Islet precursor cell (in vitro differentiated cells): ENCODE measurements around the gene GPR35.
A peak's percentile ranks its signal among the peaks of the same experiment; 100 is the strongest.
"Not testable (repeated sequence)": the region's sequence is repeated elsewhere in the genome, so short reads cannot be mapped to it uniquely, and the experiment has no call there.

ENCODE experiments used
- DNase-seq: peaks from one replicate; pipeline ENCODE4 v3.0.0-alpha.2; 2018

Gene GPR35

GRCh38 chr2:240663546-240664190 lies 38.4 kb downstream of the GPR35 start:
- DNase-seq, result no peak

- no peak for DNase-seq
Measured at GRCh38 chr2:240664622-240665021, 39.3 kb downstream of the GPR35 start.

- no peak for DNase-seq
Measured at GRCh38 chr2:240670402-240670801, 45.1 kb downstream of the GPR35 start.

- DNase-seq, result no peak
Measured at GRCh38 chr2:240670950-240671349, 45.7 kb downstream of the GPR35 start.

GRCh38 chr2:240672076-240672700 lies 46.9 kb downstream of the GPR35 start:
- DNase-seq, result peak; percentile 34

GRCh38 chr2:240672701-240673190 lies 47.5 kb downstream of the GPR35 start:
- DNase-seq, result peak; percentile 46

GRCh38 chr2:240674461-240675184 lies 49.3 kb downstream of the GPR35 start:
- DNase-seq, result not testable (repeated sequence)

- not testable (repeated sequence) for DNase-seq
Measured at GRCh38 chr2:240675345-240675744, 50.1 kb downstream of the GPR35 start.

- not testable (repeated sequence) for DNase-seq
Measured at GRCh38 chr2:240678043-240678442, 52.8 kb downstream of the GPR35 start.

- DNase-seq, result not testable (repeated sequence)
Measured at GRCh38 chr2:240678909-240679308, 53.6 kb downstream of the GPR35 start.

- not testable (repeated sequence) for DNase-seq
Measured at GRCh38 chr2:240680185-240680584, 54.9 kb downstream of the GPR35 start.
